Activated naive CD4-positive, alpha-beta T cell treated with anti-CD3 and anti-CD28 coated beads, Interleukin-2, amount 50 U/mL, for 72 hours (primary cell): ENCODE results near the gene LYRM7. TPM values are rescaled to one million over a fixed set of nuclear protein-coding genes. Genes with fewer than 3 reads are reported as not detected.

Experiments used
- total RNA-seq, 2 donors: library from RNA; stranded (reverse); gene quantifications; one replicate each; pipeline ENCODE4 v1.2.3, GENCODE V29; 2022

Gene LYRM7
- total RNA-seq, 2 donors from 2014 or later: 11.3 to 17.7 TPM

Other genes starting within 250 kb of the LYRM7 start
- gene HINT1, start 5.7 kb upstream of the LYRM7 start, total RNA-seq: 100 to 1,000 TPM; 322 to 373 TPM
- gene CDC42SE2, start 93.1 kb downstream of the LYRM7 start, total RNA-seq: 100 to 1,000 TPM in 1 of 2 donors, 10 to 100 TPM in 1; 84.6 to 102 TPM